Tibial nerve (tissue), 3 donors: ENCODE data around the gene ZNF324B.

Experiments
- POLR2A ChIP-seq, 2 donors: fragments of 450-650 bp; IDR thresholded peaks; one replicate each; pipeline ENCODE4 v1.6.1; 2017; ENCODE audit warnings: antibody characterized with exemption in 2 of 2, mild to moderate bottlenecking in 2 of 2, moderate library complexity in 2 of 2
- TF ChIP-seq, protein P1 (sequence below), 5 experiments: fragments of 200-600 bp in 3 of 5; fragments of 450-650 bp in 2 of 5; sonication (generic) in 3 of 5; IDR thresholded peaks; one replicate each; pipeline ENCODE4 v1.5.1; 2016 to 2019; ENCODE audit warnings: antibody characterized with exemption in 5 of 5, mild to moderate bottlenecking in 3 of 5, moderate library complexity in 2 of 5

DNA sequence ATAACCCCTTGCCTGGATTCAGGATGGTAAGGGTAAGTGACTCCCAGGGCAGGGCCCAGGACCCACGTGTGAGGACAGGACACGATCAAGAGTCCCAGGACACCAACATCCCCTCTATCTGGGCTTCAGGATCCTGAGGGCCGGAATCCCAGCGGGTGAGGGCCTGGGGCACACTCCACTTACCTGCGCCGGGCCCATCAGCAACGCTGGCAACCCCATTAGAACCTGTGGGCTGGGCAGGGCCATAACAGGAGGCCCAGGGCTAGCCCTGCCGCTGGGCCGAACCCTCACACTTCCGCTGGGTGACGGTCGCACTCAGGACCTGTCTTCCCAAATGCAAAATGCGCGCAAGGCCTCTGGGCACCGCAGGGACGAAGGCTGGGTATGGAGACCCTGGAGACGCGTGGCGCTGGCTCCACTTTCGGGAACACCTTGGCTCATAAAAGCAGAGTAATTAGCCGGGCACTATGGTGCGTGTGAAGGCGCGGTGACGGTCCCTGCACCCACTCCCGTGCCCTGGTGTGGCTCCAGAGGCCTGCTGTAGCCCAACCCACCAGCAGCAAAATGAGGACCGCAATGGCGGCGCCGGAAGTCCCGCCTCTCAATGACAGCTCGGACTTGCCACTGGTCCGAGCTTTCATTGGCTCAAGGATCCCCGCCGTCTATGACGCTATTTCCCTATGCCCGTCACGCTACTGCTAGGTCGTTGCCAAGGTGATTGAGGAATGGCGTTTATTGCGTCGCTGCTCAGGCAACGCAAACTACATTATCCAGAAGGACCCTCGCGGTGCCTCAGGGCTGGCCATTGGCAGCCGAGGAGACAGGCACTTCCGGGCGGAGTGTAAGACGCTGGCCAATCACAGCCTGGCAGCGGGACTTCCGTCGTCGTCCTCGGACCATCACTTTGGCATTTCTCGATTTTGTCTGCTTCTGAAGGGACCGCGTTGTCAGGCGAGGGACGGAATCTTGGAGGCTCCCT lies 11.6 kb upstream of the ZNF324B start, which contains the start of gene ZNF132:
- TF ChIP-seq, protein P1, sequence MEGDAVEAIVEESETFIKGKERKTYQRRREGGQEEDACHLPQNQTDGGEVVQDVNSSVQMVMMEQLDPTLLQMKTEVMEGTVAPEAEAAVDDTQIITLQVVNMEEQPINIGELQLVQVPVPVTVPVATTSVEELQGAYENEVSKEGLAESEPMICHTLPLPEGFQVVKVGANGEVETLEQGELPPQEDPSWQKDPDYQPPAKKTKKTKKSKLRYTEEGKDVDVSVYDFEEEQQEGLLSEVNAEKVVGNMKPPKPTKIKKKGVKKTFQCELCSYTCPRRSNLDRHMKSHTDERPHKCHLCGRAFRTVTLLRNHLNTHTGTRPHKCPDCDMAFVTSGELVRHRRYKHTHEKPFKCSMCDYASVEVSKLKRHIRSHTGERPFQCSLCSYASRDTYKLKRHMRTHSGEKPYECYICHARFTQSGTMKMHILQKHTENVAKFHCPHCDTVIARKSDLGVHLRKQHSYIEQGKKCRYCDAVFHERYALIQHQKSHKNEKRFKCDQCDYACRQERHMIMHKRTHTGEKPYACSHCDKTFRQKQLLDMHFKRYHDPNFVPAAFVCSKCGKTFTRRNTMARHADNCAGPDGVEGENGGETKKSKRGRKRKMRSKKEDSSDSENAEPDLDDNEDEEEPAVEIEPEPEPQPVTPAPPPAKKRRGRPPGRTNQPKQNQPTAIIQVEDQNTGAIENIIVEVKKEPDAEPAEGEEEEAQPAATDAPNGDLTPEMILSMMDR (IDR thresholded peaks at IDR 0.05) = peak in 1 of 5 experiments; percentile 36
- TF ChIP-seq POLR2A (IDR thresholded peaks at IDR 0.05) = peak in 1 of 2 donors; percentile 52
